LNCAP (cell line): ENCODE results near the gene ADAM22.

Experiments
- TF ChIP-seq, protein P1 (sequence below): fragments of 450-650 bp; IDR thresholded peaks from 2 replicates; pipeline ENCODE4 v1.5.1; 2017; ENCODE audit warnings: mild to moderate bottlenecking

Gene ADAM22

DNA sequence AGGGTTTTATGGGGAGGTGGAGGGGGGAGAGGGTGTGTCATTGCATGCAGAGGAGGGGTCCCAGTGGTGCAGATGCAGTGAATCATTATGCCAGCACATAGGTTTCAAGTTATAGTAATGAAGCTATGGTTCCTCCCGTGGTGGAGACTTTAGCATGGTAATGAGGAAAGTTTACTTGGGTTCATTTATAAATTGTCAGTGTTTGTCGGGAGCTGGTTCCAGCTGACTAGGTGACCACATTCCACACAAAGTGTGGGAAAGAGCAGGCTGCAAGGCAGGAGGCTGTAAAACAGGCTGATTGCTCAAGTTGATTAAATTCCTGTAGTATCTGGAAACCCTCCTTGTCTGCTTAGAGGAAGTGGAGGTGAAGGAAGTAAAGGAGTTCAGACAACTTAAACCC lies 206.9 kb downstream of the ADAM22 start:
- TF ChIP-seq, protein P1, sequence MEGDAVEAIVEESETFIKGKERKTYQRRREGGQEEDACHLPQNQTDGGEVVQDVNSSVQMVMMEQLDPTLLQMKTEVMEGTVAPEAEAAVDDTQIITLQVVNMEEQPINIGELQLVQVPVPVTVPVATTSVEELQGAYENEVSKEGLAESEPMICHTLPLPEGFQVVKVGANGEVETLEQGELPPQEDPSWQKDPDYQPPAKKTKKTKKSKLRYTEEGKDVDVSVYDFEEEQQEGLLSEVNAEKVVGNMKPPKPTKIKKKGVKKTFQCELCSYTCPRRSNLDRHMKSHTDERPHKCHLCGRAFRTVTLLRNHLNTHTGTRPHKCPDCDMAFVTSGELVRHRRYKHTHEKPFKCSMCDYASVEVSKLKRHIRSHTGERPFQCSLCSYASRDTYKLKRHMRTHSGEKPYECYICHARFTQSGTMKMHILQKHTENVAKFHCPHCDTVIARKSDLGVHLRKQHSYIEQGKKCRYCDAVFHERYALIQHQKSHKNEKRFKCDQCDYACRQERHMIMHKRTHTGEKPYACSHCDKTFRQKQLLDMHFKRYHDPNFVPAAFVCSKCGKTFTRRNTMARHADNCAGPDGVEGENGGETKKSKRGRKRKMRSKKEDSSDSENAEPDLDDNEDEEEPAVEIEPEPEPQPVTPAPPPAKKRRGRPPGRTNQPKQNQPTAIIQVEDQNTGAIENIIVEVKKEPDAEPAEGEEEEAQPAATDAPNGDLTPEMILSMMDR: no peak

DNA sequence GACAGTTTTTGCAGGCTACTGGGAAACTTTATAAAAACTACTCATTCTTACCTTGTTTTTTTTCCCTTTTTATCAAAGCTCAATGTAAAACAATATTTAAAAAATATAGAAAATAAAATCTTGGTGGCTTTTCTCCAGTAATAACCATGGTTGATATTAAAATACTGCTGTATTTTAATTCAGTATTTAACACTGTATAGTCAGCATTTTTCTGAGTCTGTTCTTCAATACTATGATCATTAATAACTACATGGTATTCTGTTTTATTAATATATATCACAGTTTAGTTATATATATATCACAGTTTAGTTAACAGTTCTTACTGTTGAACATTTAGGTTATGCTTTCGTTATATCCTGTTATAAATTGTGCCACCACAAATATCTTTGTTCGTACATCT lies 207.4 kb downstream of the ADAM22 start:
- TF ChIP-seq, protein P1: no peak

DNA sequence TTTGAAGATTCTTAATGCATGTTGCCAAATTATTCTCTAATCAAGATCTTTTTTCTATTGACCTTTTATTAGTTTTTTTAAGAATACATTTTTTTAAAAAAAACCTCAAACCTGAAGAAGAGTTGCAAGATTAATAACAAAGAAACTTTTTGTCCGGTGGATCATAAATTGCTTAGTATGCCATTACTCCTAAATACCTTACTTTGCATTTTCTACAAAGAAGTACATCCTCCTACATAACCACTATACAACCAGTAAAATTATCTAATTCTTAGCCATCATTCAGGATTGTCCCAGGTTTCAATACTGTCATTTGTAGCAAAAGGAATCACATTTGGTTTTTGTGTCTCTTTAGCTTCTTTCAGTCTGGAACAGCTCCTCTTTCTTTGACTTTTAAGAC lies 207.9 kb downstream of the ADAM22 start:
- TF ChIP-seq, protein P1: no peak

DNA sequence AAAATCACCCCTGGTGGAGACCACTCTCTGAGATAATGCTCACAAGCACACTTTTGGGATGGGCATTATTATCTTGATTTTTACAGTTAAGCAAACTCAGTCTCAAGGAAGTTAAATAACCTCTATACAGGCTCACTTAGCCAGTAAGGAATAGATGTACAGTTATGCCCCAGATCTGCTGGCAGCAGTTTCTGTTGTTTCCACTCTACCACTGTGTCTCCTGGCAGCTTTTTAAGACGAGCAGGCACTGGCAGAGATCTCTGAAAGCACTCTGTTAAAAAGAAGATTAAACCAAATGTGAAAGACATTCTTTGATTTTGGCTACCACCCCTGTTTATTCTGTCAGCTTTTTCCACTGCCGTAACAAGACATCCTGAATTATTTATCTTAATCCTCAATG lies 212.6 kb downstream of the ADAM22 start:
- TF ChIP-seq, protein P1: no peak

DNA sequence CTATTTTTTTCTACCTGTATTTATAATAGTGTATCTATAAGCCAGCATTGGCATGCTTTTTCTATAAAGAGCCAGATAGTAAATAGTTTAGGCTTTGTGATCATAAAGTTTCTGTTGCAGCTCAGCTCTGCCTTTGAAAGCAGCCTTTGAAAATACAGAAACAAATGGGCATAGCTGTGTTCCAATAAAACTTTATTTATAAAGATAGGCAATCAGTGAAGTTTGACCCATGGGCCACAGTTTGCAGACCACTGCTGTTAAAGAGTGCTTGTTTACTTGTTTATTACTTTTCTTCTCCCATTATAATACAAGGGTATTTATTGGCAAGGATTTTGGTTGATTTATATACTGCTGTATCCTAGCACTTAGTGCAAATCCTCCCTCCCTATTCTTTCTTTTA lies 213.3 kb downstream of the ADAM22 start:
- TF ChIP-seq, protein P1: no peak

DNA sequence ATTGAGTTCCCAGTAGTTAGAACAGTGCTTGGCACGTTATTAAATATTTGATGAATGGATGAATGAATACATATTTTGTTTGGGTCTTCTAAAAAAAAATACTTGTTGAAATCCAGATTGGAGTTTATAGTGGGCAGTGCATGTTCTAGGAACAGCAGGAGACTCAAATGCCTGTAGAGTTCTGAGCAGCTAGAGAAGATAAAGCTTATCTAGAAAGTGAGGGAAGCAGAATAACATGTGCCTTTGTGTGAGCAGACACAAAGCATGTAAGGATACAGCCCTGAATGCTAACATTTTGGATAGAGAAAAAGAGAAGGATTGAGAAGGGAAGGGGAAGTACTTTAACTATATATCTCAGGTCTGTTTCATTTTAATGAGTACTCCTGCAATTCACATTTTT lies 213.9 kb downstream of the ADAM22 start:
- TF ChIP-seq, protein P1: no peak

DNA sequence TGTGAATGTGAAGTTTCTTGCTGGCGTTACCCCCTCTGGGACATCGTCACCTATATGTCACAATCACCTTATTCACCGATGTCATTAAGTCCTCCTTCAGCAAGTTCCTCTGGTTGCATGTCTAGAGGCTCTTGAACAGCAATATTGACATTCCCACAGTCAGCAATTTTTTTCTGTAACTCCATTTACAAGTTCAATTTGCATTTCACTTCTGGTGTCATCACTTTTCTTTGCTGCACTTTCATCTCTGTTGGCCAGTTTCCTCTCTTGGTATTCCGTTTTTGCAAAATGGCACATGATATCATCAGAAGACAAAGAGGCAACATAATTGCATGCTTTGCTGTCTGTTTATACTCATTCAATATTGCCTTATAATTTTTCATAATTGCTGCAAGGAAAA lies 216.0 kb downstream of the ADAM22 start:
- TF ChIP-seq, protein P1: no peak

DNA sequence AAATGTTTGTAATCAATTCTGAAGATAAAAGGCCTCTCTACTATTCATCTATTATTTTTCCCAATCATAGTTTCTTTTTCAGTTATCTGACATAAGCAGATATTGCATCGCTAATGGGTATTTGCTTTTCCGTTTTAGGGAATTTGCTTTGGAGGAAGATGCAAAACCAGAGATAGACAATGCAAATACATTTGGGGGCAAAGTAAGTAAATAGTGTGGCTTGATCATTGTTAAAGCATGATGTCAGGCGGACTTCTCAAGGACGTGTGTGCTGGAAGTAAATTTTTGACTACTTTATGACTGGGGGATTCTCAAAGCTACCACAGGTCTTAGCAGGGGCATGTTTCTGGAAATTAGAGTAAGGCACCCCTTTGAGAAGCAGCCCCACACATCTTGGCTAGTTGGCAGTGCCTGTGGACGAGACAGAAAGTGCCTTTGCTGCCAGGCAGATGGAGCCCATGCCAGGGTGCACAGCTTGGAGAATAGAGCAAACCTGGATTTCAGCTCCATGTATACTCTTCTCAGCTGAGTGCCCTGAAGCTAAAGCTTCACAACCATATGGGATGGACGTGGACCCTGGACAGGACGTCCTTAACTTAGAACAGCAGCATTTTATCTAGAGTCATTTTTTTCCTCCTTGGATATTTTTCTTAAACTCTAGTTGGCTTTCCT lies 217.2 kb downstream of the ADAM22 start:
- TF ChIP-seq, protein P1: no peak
